IMR-90 (cell line): ENCODE results near the gene PNPLA1. TPM values are rescaled to one million over a fixed set of nuclear protein-coding genes. Genes with fewer than 3 reads are reported as not detected.

Experiments used
- ATAC-seq: fragments of 200-7000 bp; cut with Tn5 transposase; 2 replicates; pipeline ENCODE4 v1.9.1; 2020; ENCODE audit warnings: low read depth, mild to moderate bottlenecking, moderate library complexity
- BruUV-seq: library from RNA; stranded (reverse); fragments of 400-500 nt; replicated peaks from 2 replicates; lab custom pipeline; 2021; lab: Mats Ljungman, UMichigan
- CTCF ChIA-PET: fragments of 300-600 bp; formaldehyde crosslinking; extraction: SDS; loops from one replicate; lab custom pipeline; 2021; ENCODE audit warnings: antibody characterized with exemption; lab: Yijun Ruan, JAX
- POLR2A ChIA-PET: fragments of 300-600 bp; sonication (Branson Sonifier 250); formaldehyde crosslinking; loops from one replicate; lab custom pipeline; 2022; ENCODE audit warnings: antibody characterized with exemption; ENCODE audit not compliant: unreplicated experiment; lab: Charles Lee
- DNase-seq: peaks from one replicate; pipeline ENCODE4 v3.0.0; 2013
- H2AFZ ChIP-seq: replicated peaks from 2 replicates; pipeline ENCODE3; 2013; ENCODE audit warnings: low read length, mild to moderate bottlenecking; ENCODE audit not compliant: poor library complexity
- H2AK5ac ChIP-seq: 2 replicates; pipeline ENCODE4 v1.6.1; 2013; ENCODE audit warnings: low read depth, low read length, inconsistent platforms
- H2AK9ac ChIP-seq: replicated peaks from 2 replicates; pipeline ENCODE3; 2013; ENCODE audit warnings: mild to moderate bottlenecking, low read depth, low read length, moderate library complexity; ENCODE audit not compliant: poor library complexity
- H2BK120ac ChIP-seq: 2 replicates; pipeline ENCODE4 v1.6.1; 2013; ENCODE audit warnings: low read depth, low read length, inconsistent platforms
- H2BK15ac ChIP-seq: 3 replicates; pipeline ENCODE4 v1.6.1; 2013; ENCODE audit warnings: low read depth, low read length, inconsistent platforms
- H2BK20ac ChIP-seq: 2 replicates; pipeline ENCODE4 v1.6.1; 2013; ENCODE audit warnings: low read depth, mild to moderate bottlenecking, inconsistent platforms, low read length, moderate library complexity
- H2BK5ac ChIP-seq: 2 replicates; pipeline ENCODE4 v1.6.1; 2013; ENCODE audit warnings: mild to moderate bottlenecking, low read depth, low read length, inconsistent platforms; ENCODE audit not compliant: poor library complexity, severe bottlenecking
- H3K14ac ChIP-seq: replicated peaks from 2 replicates; pipeline ENCODE4 v1.6.1; 2013; ENCODE audit warnings: low read depth, low read length, inconsistent platforms
- H3K18ac ChIP-seq: 2 replicates; pipeline ENCODE4 v1.6.1; 2013; ENCODE audit warnings: low read depth, low read length, control low read depth
- H3K23ac ChIP-seq: 2 replicates; pipeline ENCODE4 v1.6.1; 2013; ENCODE audit warnings: low read depth, low read length, inconsistent platforms
- H3K27ac ChIP-seq: 2 replicates; pipeline ENCODE4 v1.5.1; 2013; ENCODE audit warnings: mild to moderate bottlenecking, control low read depth, low read length; ENCODE audit not compliant: insufficient read depth
- H3K27me3 ChIP-seq: 2 replicates; pipeline ENCODE4 v1.6.1; 2013; ENCODE audit warnings: low read length; ENCODE audit not compliant: control insufficient read depth, insufficient read depth
- H3K36me3 ChIP-seq: 2 replicates; pipeline ENCODE4 v1.6.1; 2013; ENCODE audit warnings: low read length, mixed read lengths; ENCODE audit not compliant: control insufficient read depth, insufficient read depth
- H3K4ac ChIP-seq: 2 replicates; pipeline ENCODE4 v1.6.1; 2013; ENCODE audit warnings: low read depth, low read length, inconsistent platforms
- H3K4me1 ChIP-seq: 2 replicates; pipeline ENCODE4 v1.6.1; 2013; ENCODE audit warnings: low read length, mixed read lengths; ENCODE audit not compliant: control insufficient read depth, insufficient read depth
- H3K4me2 ChIP-seq: 2 replicates; pipeline ENCODE4 v1.6.1; 2013; ENCODE audit warnings: low read depth, mild to moderate bottlenecking, control low read depth, low read length, moderate library complexity
- H3K4me3 ChIP-seq: 2 replicates; pipeline ENCODE4 v1.5.1; 2013; ENCODE audit warnings: low read depth, mild to moderate bottlenecking, control low read depth, low read length, moderate library complexity; ENCODE audit not compliant: insufficient read depth
- H3K56ac ChIP-seq: 2 replicates; pipeline ENCODE4 v1.6.1; 2013; ENCODE audit warnings: low read length, inconsistent platforms; ENCODE audit not compliant: insufficient read depth; ENCODE audit errors: extremely low read depth
- H3K79me1 ChIP-seq, 2 experiments: 2 replicates each; pipeline ENCODE4 v1.6.1; 2013; ENCODE audit warnings: low read length in 2 of 2, inconsistent platforms in 1 of 2, low read depth in 1 of 2
- H3K9ac ChIP-seq: 2 replicates; pipeline ENCODE4 v1.6.1; 2013; ENCODE audit warnings: low read depth, low read length, control low read depth
- H3K9me1 ChIP-seq: 2 replicates; pipeline ENCODE4 v1.6.1; 2013; ENCODE audit warnings: low read length, inconsistent platforms; ENCODE audit not compliant: insufficient read depth
- H3K9me3 ChIP-seq: 2 replicates; pipeline ENCODE4 v1.6.1; 2013; ENCODE audit warnings: low read length; ENCODE audit not compliant: control insufficient read depth, insufficient read depth
- H4K20me1 ChIP-seq: 2 replicates; pipeline ENCODE4 v1.6.1; 2013; ENCODE audit warnings: low read length, inconsistent platforms; ENCODE audit not compliant: insufficient read depth
- H4K5ac ChIP-seq: 2 replicates; pipeline ENCODE4 v1.6.1; 2013; ENCODE audit warnings: mild to moderate bottlenecking, low read depth, low read length, control low read depth
- H4K8ac ChIP-seq, 2 experiments: 2 replicates each; pipeline ENCODE4 v1.6.1; 2013; ENCODE audit warnings: low read depth in 2 of 2, low read length in 2 of 2, control low read depth in 1 of 2, inconsistent platforms in 1 of 2
- H4K91ac ChIP-seq: 2 replicates; pipeline ENCODE4 v1.6.1; 2013; ENCODE audit warnings: low read depth, low read length, inconsistent platforms; ENCODE audit not compliant: insufficient read depth
- BHLHE40 ChIP-seq: fragments of 150-350 bp; IDR thresholded peaks from 2 replicates; pipeline ENCODE4 v1.6.1; 2016; ENCODE audit warnings: mild to moderate bottlenecking, low read depth, low read length
- CEBPB ChIP-seq: IDR thresholded peaks from 2 replicates; pipeline ENCODE4 v1.6.1; 2012; ENCODE audit warnings: low read depth, low read length, improper control_type of control experiment
- CHD1 ChIP-seq: IDR thresholded peaks from 2 replicates; pipeline ENCODE4 v1.6.1; 2012; ENCODE audit warnings: low read depth, low read length, improper control_type of control experiment
- CTCF ChIP-seq: conservative IDR thresholded peaks from 2 replicates; pipeline ENCODE4 v1.5.1; 2012; ENCODE audit warnings: mild to moderate bottlenecking, low read depth, low read length, improper control_type of control experiment
- ELK1 ChIP-seq: fragments of 150-350 bp; IDR thresholded peaks from 2 replicates; pipeline ENCODE4 v1.6.1; 2016; ENCODE audit warnings: low read depth, mild to moderate bottlenecking, low read length, moderate library complexity, borderline replicate concordance
- FOS ChIP-seq: fragments of 150-350 bp; IDR thresholded peaks from 2 replicates; pipeline ENCODE4 v1.6.1; 2016; ENCODE audit warnings: low read depth, low read length
- MAFK ChIP-seq: IDR thresholded peaks from 2 replicates; pipeline ENCODE4 v1.6.1; 2012; ENCODE audit warnings: low read depth, low read length, improper control_type of control experiment
- MAZ ChIP-seq: IDR thresholded peaks from 2 replicates; pipeline ENCODE4 v1.6.1; 2012; ENCODE audit warnings: low read depth, mild to moderate bottlenecking, low read length, improper control_type of control experiment, moderate library complexity, borderline replicate concordance
- MXI1 ChIP-seq: IDR thresholded peaks from 2 replicates; pipeline ENCODE4 v1.6.1; 2012; ENCODE audit warnings: low read depth, mild to moderate bottlenecking, low read length, moderate library complexity, borderline replicate concordance
- NFE2L2 ChIP-seq: fragments of 150-350 bp; IDR thresholded peaks from 2 replicates; pipeline ENCODE4 v1.6.1; 2016; ENCODE audit warnings: low read depth, mild to moderate bottlenecking, low read length
- POLR2A ChIP-seq: IDR thresholded peaks from 2 replicates; pipeline ENCODE4 v1.6.1; 2012; ENCODE audit warnings: mild to moderate bottlenecking, low read depth, low read length
- RAD21 ChIP-seq: IDR thresholded peaks from 2 replicates; pipeline ENCODE4 v1.6.1; 2012; ENCODE audit warnings: low read length, improper control_type of control experiment
- RCOR1 ChIP-seq: IDR thresholded peaks from 2 replicates; pipeline ENCODE4 v1.6.1; 2012; ENCODE audit warnings: mild to moderate bottlenecking, low read length, improper control_type of control experiment; ENCODE audit not compliant: insufficient replicate concordance
- RFX5 ChIP-seq: IDR thresholded peaks from 2 replicates; pipeline ENCODE4 v1.8.0; 2012; ENCODE audit warnings: low read depth, mild to moderate bottlenecking, low read length, moderate library complexity
- SMC3 ChIP-seq: fragments of 150-350 bp; IDR thresholded peaks from 2 replicates; pipeline ENCODE4 v1.6.1; 2016; ENCODE audit warnings: low read depth, mild to moderate bottlenecking, antibody characterized with exemption, low read length, moderate library complexity
- WGBS, 2 experiments: methylation state at CpG; one replicate each; pipeline versions ENCODE4 v1.1.5 to v1.1.7; 2013; ENCODE audit warnings: missing lambda C conversion rate in 2 of 2; ENCODE audit not compliant: insufficient read length in 1 of 2; ENCODE audit errors: extremely low coverage in 2 of 2; 5-methylcytosine and 5-hydroxymethylcytosine counted together
- dilution Hi-C: fragments of 300-500 bp; cut with HindIII; formaldehyde crosslinking; loops from one replicate; pipeline ENCODE4 v1.14.3; 2018; ENCODE audit warnings: low sequenced_read_pairs; ENCODE audit not compliant: unreplicated experiment
- in situ Hi-C: fragments of 300-500 bp; cut with MboI; formaldehyde crosslinking; loops from 3 replicates; pipeline ENCODE4 v1.14.3; 2019; ENCODE audit warnings: low sequenced_read_pairs, inconsistent platforms, mixed read lengths
- intact Hi-C: fragments of 100-400 bp; cut with micrococcal nuclease; formaldehyde crosslinking; loops from 2 replicates; pipeline ENCODE4 v1.10.0; 2022
- polyA plus RNA-seq, 3 experiments: library from polyadenylated mRNA; depleted of rRNA; stranded (reverse); fragments of >200 nt; gene quantifications; 2 replicates each; pipeline ENCODE4 v1.2.3, GENCODE V29; 2012; ENCODE audit warnings: low replicate concordance in 1 of 3
- total RNA-seq: library from RNA; depleted of rRNA; stranded (reverse); fragments of >200 nt; gene quantifications from 2 replicates; pipeline ENCODE4 v1.2.3, GENCODE V29; 2012
- TF ChIP-seq, protein P1 (sequence below): fragments of 150-350 bp; IDR thresholded peaks from 2 replicates; pipeline ENCODE4 v1.6.1; 2017; ENCODE audit warnings: mild to moderate bottlenecking, antibody characterized with exemption, low read length, low read depth

Gene PNPLA1
- total and polyA plus RNA-seq, 2 of the 4 experiments (the other 2 are of a cell fraction) = not detected

DNA sequence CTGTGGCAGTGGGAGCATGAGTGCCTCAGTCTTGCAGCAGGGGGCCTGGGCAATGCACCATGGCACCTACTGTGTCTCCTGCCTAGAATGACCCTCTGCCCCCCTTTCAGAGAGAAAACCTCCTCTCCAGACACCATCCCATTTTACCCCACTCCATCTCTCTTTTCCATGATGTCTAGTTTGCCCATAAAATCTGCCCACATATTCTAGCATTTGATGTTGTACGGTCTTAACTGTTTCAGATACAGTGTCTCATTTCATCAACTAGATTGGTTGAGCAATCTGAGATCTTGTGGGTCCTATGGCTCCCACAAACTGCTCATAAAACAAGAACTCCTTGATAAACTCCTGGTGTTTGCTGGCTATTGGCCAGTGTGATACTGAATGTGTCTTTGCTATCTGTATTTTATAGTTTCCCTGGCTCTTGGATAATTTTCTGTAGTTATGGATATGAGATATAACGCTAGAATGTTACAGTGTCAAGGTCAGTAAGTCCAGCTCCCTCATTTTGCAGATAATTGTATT lies 8.1 kb downstream of the PNPLA1 start:
- Histone ChIP-seq H3K4me1 (no peaks in the 10 kb centered on the region), H4K5ac (no peak overlapping the region), H2BK5ac (no peak overlapping the region), H2BK120ac (no peak overlapping the region), H3K23ac (no peak overlapping the region), H3K9me3 (no peaks in the 10 kb centered on the region), H2AK9ac (no peak overlapping the region), H4K20me1 (no peaks in the 10 kb centered on the region), H4K91ac (no peak overlapping the region), H3K4ac (no peak overlapping the region), H3K79me1 (no peaks in the 10 kb centered on the region), H3K27me3 (peaks cover 66% of the 10 kb centered on the region), H2AK5ac (no peak overlapping the region), H3K56ac (no peak overlapping the region), H3K9me1 (no peaks in the 10 kb centered on the region), H4K8ac (no peak overlapping the region), H2AFZ (no peak overlapping the region), H2BK20ac (no peak overlapping the region), H3K18ac (no peak overlapping the region), H3K14ac (no peak overlapping the region), H3K9ac (no peak overlapping the region), H3K4me2 (no peak overlapping the region), H2BK15ac (no peak overlapping the region), H3K36me3 (no peaks in the 10 kb centered on the region), H3K27ac (no peak overlapping the region), H3K4me3 (no peak overlapping the region)
- dilution Hi-C loops (no loop called here), intact Hi-C loops (no loop called here), in situ Hi-C loops (no loop called here)
- ChIA-PET POLR2A (no interaction called here), CTCF (no interaction called here)
- TF ChIP-seq MAFK = no peak
- no peak for TF ChIP-seq CEBPB
- no peak for TF ChIP-seq SMC3
- no peak for TF ChIP-seq RAD21
- TF ChIP-seq RCOR1 = no peak
- TF ChIP-seq FOS = no peak
- no peak for TF ChIP-seq RFX5
- no peak for TF ChIP-seq MAZ
- no peak for TF ChIP-seq CHD1
- TF ChIP-seq, protein P1, sequence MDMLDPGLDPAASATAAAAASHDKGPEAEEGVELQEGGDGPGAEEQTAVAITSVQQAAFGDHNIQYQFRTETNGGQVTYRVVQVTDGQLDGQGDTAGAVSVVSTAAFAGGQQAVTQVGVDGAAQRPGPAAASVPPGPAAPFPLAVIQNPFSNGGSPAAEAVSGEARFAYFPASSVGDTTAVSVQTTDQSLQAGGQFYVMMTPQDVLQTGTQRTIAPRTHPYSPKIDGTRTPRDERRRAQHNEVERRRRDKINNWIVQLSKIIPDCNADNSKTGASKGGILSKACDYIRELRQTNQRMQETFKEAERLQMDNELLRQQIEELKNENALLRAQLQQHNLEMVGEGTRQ = no peak
- no peak for TF ChIP-seq BHLHE40
- no peak for TF ChIP-seq NFE2L2
- no peak for TF ChIP-seq ELK1
- no peak for TF ChIP-seq CTCF
- TF ChIP-seq POLR2A = no peak
- TF ChIP-seq MXI1 = no peak
- WGBS, 2 experiments = no CpG with 5 or more reads among the region's 2 CpGs
- ATAC-seq = no peak
- DNase-seq = no peak
- BruUV-seq = no TSS peak
